Fibroblast of gingiva (primary cell): ENCODE data around the gene CFAP54.
"Not testable (repeated sequence)": the region's sequence is repeated elsewhere in the genome, so short reads cannot be mapped to it uniquely, and the experiment has no call there.

ENCODE experiments used
- DNase-seq: peaks from one replicate; pipeline ENCODE4 v3.0.0-alpha.2; 2011; ENCODE audit warnings: low read depth

The CFAP54 gene

DNA sequence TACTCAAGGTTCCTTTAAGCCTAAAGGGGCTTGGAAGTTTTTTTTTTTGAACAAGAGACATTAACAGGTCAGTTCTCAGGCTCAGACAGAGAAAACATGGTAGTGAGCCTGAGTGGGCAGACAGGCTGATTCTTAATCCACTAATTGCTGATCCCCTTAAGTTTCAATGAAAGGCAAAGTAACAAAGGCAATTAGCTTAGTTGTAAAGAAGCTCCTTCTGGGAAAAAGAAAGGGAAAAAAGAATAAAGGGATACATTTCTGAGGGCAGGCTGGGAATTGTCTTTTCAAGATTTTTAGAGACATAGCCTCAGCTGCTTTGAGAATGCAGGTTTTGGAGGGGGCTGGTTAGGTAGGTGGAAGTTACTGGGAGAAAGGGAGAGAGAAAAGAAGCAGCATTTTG is 133.8 kb downstream of the CFAP54 start:
- no peak for DNase-seq

DNA sequence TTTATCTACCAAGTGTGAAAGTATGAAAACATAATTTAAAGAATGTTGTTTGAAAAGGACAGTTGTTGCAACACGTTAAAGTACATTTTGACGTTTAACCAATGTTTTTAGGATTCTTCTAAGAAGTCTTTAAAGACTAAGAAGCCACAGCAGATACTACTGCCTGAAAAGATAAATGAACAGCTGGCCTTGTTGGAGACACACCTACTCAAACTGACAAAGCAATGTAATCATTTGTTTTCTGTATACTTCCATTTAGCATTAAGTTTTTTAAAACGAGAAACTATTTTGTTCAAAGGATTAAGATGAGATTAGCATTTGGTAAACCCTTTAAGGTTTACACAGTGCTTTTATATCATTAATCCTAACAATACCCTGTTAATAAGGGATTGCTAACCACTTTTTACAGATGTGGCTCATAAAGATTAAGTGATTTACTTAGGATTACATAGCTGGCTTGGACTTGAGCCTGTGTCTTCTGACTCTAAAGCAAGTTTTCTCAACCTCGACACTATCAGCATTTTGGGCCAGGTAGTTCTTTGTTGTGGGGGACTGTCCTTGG is 134.4 kb downstream of the CFAP54 start:
- no peak for DNase-seq

DNA sequence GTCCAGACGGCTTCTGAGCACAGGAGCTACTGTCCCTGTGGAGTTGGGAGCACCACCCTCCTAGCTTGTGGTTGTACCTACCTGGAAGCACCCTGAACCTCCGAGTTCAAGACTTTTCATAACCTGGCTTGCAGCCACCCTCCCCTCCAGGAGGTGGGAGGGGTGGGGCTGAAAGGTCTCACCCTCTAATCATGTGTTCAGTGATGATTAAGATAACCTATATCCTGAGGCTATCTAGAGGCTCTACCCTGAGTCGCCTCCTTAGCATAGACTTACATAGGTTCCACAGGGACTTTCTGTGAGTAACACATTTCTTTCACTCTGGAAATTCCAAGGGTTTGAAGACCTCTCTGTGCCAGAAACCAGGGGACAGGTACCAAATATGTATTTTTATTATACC is 146.5 kb downstream of the CFAP54 start:
- no peak for DNase-seq

DNA sequence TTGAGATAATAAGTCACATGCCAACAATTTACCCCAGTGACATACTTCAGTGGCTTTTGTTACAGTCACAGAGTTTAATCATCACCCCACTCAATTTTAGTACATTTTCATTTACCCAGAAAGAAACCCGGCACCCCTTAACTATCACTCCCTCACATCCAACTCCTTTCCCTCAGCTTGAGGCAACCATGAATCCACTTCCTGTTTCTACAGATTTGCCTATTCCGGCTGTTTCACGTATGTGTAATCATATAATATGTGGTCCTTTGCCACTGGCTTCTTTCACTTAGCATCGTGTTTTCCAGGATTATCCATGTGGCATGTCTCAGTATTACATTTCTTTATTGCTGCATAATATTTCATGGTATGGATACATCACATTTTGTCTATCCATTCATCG is 147.5 kb downstream of the CFAP54 start:
- no peak for DNase-seq

DNA sequence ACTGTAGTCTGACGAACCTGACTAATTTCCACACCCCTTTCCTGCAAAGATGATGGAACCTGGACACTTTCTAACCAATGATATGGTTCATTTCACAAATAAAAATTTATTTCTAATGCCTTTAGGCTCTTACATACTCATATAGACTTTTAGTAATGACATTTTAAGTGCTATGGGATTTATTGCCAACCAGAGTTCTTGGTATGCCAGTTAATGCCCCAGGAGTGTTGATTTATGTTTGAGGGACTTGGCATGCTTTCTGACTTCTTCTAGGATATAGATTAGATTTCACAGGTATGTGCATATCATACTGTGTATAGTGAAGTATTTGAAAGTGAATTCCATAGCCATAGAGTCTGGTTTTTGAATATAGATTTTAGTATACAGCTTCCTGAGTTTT is 159.5 kb downstream of the CFAP54 start:
- no peak for DNase-seq

DNA sequence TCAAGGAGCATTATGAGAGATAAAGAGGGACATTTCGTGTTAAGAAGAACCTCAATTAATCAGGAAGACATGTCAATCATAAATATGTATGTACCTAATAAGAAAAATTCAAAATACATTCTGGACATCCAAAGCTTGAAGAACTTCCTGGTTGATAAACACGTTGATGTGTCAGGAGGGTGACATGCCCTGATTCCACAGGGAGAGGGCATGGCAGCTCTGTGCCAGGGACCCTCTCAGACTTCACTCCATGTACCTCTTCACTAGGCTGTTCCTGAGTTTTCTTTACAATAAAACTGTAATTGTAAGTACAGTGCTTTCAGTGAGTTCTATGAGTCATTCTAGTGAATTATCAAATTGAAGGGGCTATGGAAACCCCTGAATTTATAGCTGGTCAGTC is 163.5 kb downstream of the CFAP54 start:
- DNase-seq: no peak

DNA sequence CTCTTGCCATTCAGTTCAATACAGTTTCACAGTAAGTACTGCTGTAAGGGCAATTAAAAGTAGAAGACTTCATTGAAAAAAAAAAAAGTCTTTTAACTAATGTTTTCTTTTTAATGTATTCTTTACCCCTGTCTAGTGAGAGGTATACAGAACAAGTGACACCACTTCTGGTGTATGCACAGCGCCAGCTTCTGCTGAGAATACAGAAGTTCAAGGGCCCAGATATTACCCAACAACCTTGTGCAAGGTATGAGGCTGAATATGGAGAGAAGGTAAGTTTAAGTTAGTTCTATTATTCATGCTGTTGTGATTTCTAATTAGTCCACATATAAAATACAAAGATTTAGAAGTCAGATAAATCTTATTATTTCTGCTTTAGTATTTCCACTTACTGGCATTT is 168.7 kb downstream of the CFAP54 start:
- DNase-seq: no peak

DNA sequence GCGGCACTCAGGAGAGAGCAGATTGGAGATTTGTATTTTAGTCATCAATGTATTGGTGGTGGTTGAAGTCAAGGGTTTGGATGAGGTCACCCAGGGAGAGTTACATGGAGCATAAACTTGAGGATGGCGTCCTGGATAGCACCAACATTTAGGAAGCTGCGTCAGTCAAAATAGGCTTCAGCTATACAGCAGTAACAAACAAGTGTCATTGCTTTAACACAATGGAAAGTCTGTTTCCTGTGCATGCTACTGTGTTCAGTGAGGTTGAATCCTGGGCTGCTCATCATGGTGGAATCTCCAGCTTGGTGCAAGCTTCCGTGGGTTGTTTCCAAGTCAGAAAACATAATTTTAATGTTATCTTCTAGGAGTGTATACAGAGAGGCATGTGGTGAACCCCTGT is 180.4 kb downstream of the CFAP54 start:
- DNase-seq: no peak

DNA sequence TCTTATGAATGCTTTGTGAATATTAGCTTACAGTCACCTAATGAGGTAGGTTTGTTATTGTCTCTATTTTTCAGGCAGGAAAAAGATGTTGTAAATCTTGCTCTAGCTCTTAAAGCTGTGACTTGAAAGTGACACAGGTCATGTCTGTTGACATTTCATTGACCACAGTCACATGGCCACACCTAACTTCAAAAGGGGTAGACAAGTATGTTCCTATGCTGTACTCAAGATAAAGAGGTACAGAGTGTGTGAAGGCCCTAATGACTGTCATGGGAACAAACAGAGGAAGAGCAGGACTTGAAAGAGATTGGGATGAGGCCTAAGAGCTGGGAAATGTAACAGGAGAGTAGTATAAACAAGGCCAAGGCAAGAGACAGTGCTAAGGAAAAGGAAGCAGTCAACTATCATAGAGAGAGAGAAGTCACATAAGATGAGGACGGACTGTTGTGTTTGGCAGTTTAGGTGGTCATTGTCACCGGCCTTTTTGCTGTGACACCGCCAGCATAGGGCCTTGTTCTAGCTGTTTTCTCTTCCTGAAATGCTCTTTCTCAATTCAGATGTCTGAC is 181.0 kb downstream of the CFAP54 start:
- DNase-seq: no peak

DNA sequence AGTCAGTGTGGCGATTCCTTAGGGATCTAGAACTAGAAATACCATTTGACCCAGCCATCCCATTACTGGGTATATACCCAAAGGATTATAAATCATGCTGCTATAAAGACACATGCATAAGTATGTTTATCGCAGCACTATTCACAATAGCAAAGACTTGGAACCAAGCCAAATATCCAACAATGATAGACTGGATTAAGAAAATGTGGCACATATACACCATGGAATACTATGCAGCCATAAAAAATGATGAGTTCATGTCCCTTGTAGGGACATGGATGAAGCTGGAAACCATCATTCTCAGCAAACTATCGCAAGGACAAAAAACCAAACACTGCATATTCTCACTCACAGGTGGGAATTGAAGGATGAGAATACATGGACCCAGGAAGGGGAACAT is 186.1 kb downstream of the CFAP54 start:
- not testable (repeated sequence) for DNase-seq

DNA sequence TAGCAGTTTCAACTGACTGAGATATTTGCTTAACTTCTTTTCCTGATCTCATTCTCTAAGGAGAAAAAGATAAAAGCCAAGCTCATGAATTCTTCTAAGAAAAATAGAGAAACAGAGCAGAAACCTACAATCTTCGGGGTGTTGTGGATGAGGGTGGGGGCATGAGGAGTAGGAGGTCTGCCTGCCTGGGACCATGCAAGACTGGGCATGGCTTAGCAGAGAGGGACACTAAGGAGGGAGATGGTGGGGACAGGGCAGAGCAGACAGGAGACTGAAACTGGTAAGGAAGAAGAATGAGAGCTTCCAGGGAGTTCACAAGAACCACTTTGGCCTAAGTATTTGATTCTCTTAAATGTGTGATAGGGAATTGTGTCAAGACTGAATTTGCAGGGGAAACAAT is 188.0 kb downstream of the CFAP54 start:
- no peak for DNase-seq

DNA sequence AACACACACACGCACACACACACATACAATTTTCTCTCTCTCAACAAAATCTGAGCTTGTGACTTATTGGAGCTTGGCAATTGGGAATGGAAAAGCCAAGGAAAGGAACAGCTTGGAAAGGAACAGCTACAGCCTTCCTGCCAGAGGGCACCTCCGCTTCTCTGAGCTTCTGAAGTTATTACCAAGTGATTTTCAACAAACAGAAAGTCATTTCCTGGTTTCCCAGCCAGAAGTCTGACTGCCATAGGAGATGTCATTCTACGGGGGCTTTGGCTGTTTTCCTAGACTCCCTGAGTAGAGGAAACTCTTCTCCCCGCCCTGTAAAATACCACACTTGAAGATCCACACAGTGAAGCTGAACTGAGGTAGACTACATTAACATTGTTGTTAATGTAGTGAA is 198.3 kb downstream of the CFAP54 start:
- DNase-seq: no peak

DNA sequence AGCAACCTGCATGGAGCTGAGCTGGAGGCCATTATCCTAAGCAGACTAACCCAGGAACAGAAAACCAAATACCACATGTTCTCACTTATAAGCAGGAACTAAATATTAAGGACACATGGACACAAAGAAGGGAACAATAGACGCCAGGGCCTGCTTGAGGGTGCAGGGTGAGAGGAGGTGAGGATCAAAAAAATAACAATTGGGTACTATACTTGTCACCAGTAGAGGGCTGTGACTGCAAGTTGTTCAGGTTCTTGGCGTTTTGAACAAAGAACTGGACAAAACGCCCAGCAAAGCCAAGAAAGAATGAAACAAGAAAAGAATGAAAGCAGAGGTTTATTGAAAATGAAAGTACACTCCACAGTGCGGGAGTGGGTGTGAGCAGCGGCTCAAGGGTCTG is 209.1 kb downstream of the CFAP54 start:
- no peak for DNase-seq

DNA sequence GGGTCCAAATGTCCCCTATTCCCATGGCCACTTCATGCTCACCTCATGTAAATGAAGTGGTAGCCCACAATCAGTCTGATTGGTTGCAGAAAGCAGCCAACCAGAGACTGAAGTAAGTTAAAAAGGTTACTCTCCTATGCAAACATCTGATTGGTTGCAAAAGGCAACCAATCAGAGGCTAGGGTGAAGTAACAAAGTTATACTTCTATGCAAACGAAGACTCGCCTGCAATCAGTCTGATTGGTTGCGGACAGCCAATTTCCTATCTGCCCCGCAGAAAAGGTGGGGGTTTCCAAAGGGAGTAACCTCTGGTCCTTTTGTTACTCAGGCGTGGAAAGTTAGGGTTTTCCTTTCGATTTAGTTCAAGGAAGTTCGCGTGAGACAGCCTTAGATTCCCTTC is 209.6 kb downstream of the CFAP54 start:
- DNase-seq: no peak

DNA sequence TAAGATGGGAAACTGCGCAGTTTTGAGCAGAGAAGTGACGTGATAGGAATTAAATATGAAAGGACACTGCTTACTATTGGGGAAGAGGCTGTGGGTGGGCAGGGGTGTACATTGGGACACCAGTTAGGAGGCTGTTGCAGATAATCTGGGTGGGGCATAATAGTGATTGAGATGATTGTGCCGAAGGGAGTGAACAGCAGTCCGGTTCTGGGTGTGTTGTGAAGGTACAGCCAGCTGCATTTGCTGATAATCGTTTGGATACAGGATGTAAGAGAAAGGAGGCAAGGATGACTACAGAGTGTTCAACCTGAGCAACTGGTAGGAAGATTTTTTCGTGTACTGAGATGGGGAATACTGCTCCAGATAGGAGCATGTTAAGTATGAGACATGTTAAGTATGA is 212.5 kb downstream of the CFAP54 start:
- no peak for DNase-seq

DNA sequence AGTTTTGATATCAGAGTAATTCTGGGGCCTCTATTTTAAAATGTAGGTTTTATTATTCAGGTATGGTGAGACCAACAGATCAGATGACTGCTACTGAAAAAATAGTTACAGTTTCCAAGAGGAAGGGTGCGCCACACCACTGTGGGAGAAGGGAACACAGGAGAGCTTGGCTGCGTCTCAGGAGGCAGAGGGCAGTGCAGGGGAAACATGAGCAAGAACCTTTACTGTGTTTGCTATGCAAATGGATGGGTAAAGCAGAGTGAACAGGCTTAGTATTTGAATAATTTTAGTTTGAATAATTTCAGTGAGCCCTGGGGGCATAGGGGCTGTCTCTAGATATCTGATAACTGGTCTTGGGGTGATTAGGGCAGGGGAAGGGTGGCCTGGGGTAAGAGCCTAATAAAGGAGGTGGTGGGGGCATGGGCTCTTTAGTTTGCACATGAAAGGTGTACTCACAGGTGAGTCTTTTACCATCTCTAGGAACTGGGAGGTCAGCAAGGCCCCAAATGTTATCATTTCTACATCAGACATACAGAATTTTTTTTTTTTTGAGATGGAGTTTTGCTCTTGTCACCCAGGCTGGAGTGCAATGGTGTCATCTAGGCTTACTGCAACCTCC is 220.9 kb downstream of the CFAP54 start:
- DNase-seq: no peak

DNA sequence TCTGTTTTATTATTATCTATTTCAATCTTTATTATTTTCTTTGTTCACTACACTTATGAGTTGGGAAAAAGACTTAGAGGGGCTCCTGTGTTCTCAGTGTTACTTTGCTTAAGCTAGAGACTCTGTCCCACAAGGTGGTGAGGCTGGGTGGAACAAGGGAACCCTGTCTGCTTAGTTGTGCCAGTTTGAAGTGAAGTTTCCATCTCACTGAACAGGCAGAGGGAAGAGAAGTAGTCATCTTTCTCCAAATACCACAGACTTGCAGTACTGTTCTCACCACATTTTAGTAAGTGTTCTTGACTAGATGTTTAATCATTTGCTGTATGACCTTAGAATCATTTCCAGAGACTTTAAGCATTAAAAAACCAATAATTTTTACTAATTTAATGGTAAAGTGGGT is 222.0 kb downstream of the CFAP54 start:
- DNase-seq: no peak

DNA sequence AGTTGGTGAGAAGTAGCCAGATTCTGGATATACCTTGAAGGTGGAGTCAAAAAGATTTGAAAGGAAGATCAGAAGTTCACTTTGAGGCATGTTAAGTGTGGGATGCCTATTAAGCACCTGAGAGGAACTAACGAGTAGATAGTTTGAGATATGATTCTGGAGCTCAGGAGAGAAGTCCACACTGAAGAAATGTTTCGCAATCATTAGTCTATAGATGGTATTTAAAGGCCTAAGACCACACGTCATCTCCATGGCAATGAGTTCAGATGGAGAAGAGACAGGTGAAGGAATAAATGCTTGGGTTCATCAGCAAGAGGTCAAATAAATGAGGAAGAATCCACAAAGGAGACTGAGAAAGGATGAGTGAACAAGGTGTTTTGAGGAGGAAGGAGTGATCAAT is 224.8 kb downstream of the CFAP54 start:
- no peak for DNase-seq

DNA sequence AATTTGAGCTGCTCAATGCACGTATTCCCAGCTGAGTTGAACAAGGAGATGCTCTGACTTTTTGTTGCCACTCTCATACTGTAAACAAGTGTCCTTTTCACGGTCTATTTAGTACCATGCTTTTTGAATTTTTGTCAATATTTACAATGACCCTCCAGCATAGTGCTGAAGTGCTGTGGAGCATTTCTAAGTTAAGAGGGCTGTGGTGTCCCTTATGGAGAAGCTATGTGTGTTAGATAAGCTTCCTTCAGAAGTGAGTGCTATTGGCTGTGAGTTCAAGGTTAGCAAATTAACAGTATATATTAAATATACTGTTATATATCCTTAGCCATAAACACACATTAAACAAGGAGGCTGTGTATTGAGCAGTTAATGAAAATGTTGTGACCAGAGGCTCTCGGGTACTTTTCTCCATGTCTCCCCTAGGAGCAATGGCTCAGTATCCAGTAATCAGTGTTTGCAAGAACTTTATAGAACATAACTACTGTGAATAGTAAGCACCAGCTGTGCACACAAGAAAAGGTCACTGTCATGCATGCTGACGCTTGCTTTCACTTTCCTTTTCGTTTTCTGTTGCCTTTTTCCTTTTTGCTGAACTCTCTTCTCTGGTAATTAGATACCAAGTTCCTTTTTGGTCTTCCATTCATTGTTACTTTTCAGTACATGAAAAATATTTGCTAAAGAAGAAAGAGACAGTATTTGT is 230.4 kb downstream of the CFAP54 start:
- DNase-seq: no peak

DNA sequence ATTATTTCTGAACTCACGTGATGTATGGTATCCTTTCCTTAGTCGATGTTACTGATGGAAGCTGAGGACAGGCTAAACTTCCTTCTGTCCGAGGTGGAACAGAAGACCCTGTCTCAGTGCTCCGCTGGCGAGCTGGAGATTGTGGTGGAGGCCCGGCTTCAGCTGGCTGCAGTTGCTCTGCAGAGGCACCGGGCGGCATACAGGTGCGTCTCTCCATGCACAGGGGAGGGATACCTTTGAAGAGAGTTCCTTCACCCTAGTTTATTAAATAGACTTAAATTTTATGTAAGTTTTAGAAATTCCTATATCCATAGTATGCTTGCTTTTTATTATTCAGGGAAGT is 231.0 kb downstream of the CFAP54 start:
- no peak for DNase-seq

DNA sequence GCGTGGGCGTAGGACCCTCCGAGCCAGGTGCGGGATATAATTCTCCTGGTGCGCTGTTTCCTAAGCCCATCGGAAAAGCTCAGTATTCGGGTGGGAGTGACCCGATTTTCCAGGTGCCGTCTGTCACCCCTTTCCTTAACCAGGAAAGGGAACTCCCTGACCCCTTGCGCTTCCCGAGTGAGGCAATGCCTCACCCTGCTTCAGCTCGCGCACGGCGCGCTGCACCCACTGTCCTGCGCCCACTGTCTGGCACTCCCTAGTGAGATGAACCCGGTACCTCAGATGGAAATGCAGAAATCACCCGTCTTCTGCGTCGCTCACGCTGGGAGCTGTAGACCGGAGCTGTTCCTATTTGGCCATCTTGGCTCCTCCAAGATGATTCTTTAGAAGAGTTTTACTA is 240.1 kb downstream of the CFAP54 start:
- not testable (repeated sequence) for DNase-seq

DNA sequence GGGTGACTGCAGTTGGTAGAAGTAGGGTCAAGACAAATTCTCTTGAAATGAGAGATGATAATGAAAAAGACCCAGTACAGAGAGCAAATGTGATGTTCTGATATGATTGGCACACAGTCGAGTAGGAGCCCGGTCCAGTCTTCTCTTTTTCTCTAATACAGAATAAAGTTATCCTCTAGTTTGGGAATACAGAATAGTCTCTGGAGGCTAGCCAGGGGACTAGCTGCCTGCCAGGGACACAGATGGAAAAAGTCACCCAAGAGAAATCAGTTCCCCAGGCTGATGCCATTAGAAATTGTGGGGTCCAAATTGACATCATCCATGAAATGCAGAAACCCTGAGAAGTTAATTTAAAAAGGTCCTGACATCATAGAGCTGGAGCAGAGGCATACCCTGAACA is 240.5 kb downstream of the CFAP54 start:
- DNase-seq: no peak

DNA sequence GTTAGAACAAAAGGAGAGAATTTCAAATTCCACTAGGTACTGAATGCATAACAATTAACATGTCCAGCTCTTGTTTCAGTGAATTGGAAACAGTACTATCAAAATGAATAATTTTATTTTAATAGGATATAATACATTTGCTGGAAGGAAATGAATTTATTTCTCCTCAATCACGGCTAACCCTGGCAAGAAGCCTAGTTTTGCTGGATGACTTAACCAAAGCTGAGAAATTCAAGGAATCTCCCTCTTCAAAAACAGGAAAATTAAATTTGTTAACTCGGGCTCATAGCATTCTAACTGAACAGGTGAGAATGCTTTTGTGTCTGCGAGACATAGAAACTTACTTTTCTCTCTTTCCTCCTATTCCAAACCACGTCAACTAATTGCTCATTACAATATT is 254.2 kb downstream of the CFAP54 start:
- no peak for DNase-seq

DNA sequence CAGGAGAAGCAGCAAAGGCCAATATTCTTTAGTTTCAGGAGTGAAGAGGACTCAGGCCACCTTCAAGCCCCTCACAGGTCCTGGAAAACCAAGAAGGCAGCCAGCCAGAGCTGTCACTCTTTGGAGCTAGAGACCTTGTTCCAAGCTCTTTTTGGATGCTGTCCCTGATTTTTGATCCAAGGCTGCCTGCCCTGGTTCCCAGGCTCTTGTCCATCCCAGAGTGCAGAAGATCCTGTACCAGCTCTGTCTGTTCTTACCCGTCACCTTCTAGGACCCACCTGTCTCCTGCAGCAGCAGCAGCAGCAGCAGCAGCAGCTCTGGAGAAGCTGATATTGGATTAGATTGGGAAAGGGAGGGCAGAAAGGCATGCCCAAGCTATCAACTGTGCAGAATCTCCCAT is 260.6 kb downstream of the CFAP54 start:
- DNase-seq: no peak
